Measurements from ENCODE around the gene ADGRA1.

DNA sequence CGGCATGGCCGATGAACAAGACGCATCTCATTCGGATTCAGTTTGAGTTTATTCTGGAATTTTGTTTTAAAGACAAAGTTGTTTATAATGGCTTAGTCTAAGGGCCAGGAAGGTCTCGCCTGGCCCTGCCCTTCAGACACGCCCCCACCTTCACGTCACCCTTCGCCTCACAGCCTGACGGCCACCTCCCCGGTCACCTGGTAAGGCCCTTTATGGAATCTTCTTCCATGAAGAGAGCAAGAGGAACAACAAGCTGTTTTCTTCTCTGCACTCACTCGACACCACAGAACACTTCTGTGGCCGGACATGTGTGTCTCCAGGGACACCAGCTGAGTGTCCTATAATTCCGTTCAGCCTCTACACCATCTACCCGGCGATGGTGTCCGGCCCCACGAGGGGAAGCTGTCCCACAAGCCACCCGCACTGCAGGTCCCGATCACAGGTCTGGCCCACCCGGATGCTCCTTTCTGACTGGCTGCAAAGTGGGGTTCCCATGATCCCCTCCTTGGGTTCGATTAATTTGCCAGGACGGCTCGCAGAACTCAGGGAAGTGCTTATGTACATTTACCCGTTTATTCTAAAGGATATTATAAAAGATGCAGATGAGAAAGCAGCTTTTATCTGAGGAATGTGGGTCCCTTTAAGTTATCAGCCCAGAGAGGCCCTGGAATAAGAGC, 54.9 kb downstream of the ADGRA1 start:
- TF ChIP-seq POLR2A (IDR thresholded peaks at IDR 0.05; ENCODE audit: low read depth, low read length) (no peak), CTCF (IDR thresholded peaks at IDR 0.05; ENCODE audit: extremely low read depth in 1 of 2, insufficient read depth in 1 of 2, low read depth in 1 of 2, low read length in 2 of 2) (no peak), EZH2 (IDR thresholded peaks at IDR 0.05; ENCODE audit: borderline replicate concordance, low read depth, low read length, severe bottlenecking) (no peak), JUN (IDR thresholded peaks at IDR 0.05; ENCODE audit: borderline replicate concordance, insufficient read depth, insufficient read length, low read depth) (no peak)
